Neural cell (in vitro differentiated cells): Measurements from ENCODE around the gene FOXF2. TPM values are rescaled to one million over a fixed set of nuclear protein-coding genes. Genes with fewer than 3 reads are reported as not detected.
A peak's percentile ranks its signal among the peaks of the same experiment; 100 is the strongest.

Source experiments
- H2AFZ ChIP-seq: fragments of 200-600, 300-800 bp; sonication (generic), shearing (Covaris generic); 2 replicates; pipeline ENCODE4 v1.6.0; 2014; ENCODE audit warnings: low read depth, mild to moderate bottlenecking, antibody characterized with exemption, low read length, moderate library complexity
- H3F3A ChIP-seq: fragments of 200-600 bp; shearing (Covaris generic); 2 replicates; pipeline ENCODE4 v1.6.1; 2016; ENCODE audit warnings: mild to moderate bottlenecking, moderate library complexity, mixed read lengths, antibody characterized with exemption, low read length; ENCODE audit not compliant: insufficient read depth, poor library complexity, severe bottlenecking
- H3K27ac ChIP-seq: fragments of 200-600, 300-800 bp; sonication (generic), shearing (Covaris generic); 2 replicates; pipeline ENCODE4 v1.5.1; 2014; ENCODE audit warnings: mild to moderate bottlenecking, low read length, moderate library complexity
- H3K27me3 ChIP-seq: fragments of 300-800, 200-600 bp; sonication (generic), shearing (Covaris generic); 2 replicates; pipeline ENCODE4 v1.6.0; 2014; ENCODE audit warnings: mild to moderate bottlenecking, low read depth, low read length, moderate library complexity; ENCODE audit not compliant: insufficient read depth
- H3K36me3 ChIP-seq: fragments of 300-800, 200-600 bp; sonication (generic), shearing (Covaris generic); 2 replicates; pipeline ENCODE4 v1.5.1; 2014; ENCODE audit warnings: mild to moderate bottlenecking, antibody characterized with exemption, low read length, moderate library complexity; ENCODE audit not compliant: insufficient read depth
- H3K4me2 ChIP-seq: fragments of 300-800, 200-600 bp; sonication (generic), shearing (Covaris generic); 2 replicates; pipeline ENCODE4 v1.6.0; 2014; ENCODE audit warnings: mild to moderate bottlenecking, low read length
- H3K4me3 ChIP-seq: fragments of 300-800, 200-600 bp; sonication (generic), shearing (Covaris generic); 2 replicates; pipeline ENCODE4 v1.5.1; 2014; ENCODE audit warnings: mild to moderate bottlenecking, low read length, moderate library complexity
- H3K79me2 ChIP-seq: fragments of 200-600 bp; shearing (Covaris generic); replicated peaks from 2 replicates; pipeline ENCODE4 v1.6.0; 2014; ENCODE audit warnings: mild to moderate bottlenecking, low read length, moderate library complexity; ENCODE audit not compliant: insufficient read depth
- H3K9ac ChIP-seq: fragments of 300-800, 200-600 bp; sonication (generic), shearing (Covaris generic); 2 replicates; pipeline ENCODE4 v1.6.1; 2016; ENCODE audit warnings: mild to moderate bottlenecking, low read length, mixed read lengths
- H3K9me2 ChIP-seq: fragments of 200-600 bp; shearing (Covaris generic); 2 replicates; pipeline ENCODE4 v1.6.1; 2016; ENCODE audit warnings: mild to moderate bottlenecking, low read length, mixed read lengths; ENCODE audit not compliant: insufficient read depth
- H3K9me3 ChIP-seq: fragments of 200-600, 300-800 bp; sonication (generic), shearing (Covaris generic); 2 replicates; pipeline ENCODE4 v1.6.1; 2016; ENCODE audit warnings: mild to moderate bottlenecking, mixed run types, low read length, moderate library complexity, mixed read lengths
- H4K20me1 ChIP-seq: fragments of 200-600 bp; shearing (Covaris generic); 2 replicates; pipeline ENCODE4 v1.6.1; 2016; ENCODE audit warnings: mild to moderate bottlenecking, mixed run types; ENCODE audit not compliant: insufficient read depth
- EP300 ChIP-seq: fragments of 450-650 bp; conservative IDR thresholded peaks from 2 replicates; pipeline ENCODE4 v1.6.1; 2014; ENCODE audit warnings: antibody characterized with exemption, mild to moderate bottlenecking, moderate library complexity; ENCODE audit not compliant: poor library complexity, severe bottlenecking
- EZH2 ChIP-seq: fragments of 200-600, 300-800 bp; shearing (Covaris generic), sonication (generic); IDR thresholded peaks from 2 replicates; pipeline ENCODE4 v1.6.1; 2014; ENCODE audit warnings: antibody characterized with exemption, low read length, borderline replicate concordance, mild to moderate bottlenecking; ENCODE audit not compliant: insufficient read depth, poor library complexity, severe bottlenecking
- MXI1 ChIP-seq: fragments of 450-650 bp; conservative IDR thresholded peaks from 2 replicates; pipeline ENCODE4 v1.6.1; 2014; ENCODE audit warnings: antibody characterized with exemption, mild to moderate bottlenecking; ENCODE audit not compliant: poor library complexity, severe bottlenecking
- POLR2AphosphoS5 ChIP-seq: IDR thresholded peaks from 2 replicates; pipeline ENCODE4 v1.6.1; 2012
- RAD21 ChIP-seq: fragments of 450-650 bp; conservative IDR thresholded peaks from 2 replicates; pipeline ENCODE4 v1.6.1; 2014; ENCODE audit warnings: antibody characterized with exemption, mild to moderate bottlenecking, moderate library complexity
- SMC3 ChIP-seq: fragments of 450-650 bp; conservative IDR thresholded peaks from 2 replicates; pipeline ENCODE4 v1.6.1; 2014; ENCODE audit warnings: antibody characterized with exemption, mild to moderate bottlenecking, moderate library complexity; ENCODE audit not compliant: poor library complexity
- TAF1 ChIP-seq: IDR thresholded peaks from 2 replicates; pipeline ENCODE4 v1.6.1; 2012; ENCODE audit warnings: low read depth
- polyA plus RNA-seq: library from polyadenylated mRNA; depleted of rRNA; stranded (reverse); fragments of >200 nt; gene quantifications from 2 replicates; pipeline ENCODE4 v1.2.3, GENCODE V29; 2014
- TF ChIP-seq, protein P1 (sequence below): IDR thresholded peaks from 2 replicates; pipeline ENCODE4 v1.6.1; 2012; ENCODE audit warnings: borderline replicate concordance
- TF ChIP-seq, protein P2 (sequence below): fragments of 450-650 bp; IDR thresholded peaks from 2 replicates; pipeline ENCODE4 v1.5.1; 2014; ENCODE audit warnings: antibody characterized with exemption, mild to moderate bottlenecking, moderate library complexity; ENCODE audit not compliant: poor library complexity, severe bottlenecking

FOXF2 gene
- polyA plus RNA-seq, 1 donor from 2014 or later, result not detected

DNA sequence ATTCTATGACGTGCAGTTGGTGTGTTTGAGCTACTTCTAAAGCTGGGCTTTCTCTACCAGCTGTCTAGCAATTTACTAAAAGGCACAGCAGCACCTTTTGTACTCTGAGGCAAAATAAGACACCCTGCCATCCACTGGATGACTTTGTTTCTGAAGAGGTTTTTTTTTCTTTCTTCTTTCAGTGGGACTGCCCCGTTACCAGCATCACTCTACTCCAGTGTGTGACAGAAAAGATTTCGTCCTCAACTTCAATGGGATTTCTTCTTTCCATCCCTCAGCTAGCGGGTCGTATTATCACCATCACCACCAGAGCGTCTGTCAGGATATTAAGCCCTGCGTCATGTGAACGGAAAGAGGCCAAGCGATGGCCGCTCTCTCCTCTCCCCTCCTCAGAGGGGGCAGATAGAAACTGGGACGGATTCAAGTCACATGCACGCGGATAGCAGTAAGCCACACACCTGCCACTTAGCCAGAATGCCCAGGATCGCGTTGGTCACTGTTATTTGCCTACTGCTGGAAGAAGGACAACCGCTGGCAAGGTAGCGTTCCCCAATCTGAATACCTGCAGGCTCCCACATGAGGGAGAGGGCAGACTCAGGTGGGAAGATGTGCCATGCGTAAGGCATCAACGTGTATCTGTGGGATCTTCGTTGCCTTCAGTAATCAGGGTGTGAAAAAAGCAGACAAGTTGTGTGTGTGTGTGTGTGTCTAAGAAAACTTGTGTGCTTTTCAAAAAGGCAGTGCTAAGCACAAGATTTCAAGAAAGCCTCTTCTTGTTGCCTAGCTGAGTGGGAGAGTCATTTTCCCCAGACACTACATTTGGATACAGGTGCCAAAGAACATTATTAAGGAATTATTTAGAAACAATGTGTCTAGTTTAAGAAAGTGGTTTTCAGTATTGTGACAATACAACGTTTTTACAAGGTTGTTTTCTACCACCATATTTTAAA, 5.4 kb downstream of the FOXF2 start:
- Histone ChIP-seq H3K27ac (no peak overlapping the region), H3K4me3 (no peak overlapping the region), H3F3A (no peaks in the 10 kb centered on the region), H3K4me2 (no peak overlapping the region), H4K20me1 (no peaks in the 10 kb centered on the region), H2AFZ (no peak overlapping the region), H3K27me3 (peaks cover 98% of the 10 kb centered on the region), H3K9me3 (no peaks in the 10 kb centered on the region), H3K36me3 (no peaks in the 10 kb centered on the region), H3K9me2 (no peaks in the 10 kb centered on the region), H3K9ac (no peak overlapping the region), H3K79me2 (no peaks in the 10 kb centered on the region)
- peak; percentile 28 for TF ChIP-seq POLR2AphosphoS5
- TF ChIP-seq EZH2, result peak; percentile 76
- no peak for TF ChIP-seq MXI1

DNA sequence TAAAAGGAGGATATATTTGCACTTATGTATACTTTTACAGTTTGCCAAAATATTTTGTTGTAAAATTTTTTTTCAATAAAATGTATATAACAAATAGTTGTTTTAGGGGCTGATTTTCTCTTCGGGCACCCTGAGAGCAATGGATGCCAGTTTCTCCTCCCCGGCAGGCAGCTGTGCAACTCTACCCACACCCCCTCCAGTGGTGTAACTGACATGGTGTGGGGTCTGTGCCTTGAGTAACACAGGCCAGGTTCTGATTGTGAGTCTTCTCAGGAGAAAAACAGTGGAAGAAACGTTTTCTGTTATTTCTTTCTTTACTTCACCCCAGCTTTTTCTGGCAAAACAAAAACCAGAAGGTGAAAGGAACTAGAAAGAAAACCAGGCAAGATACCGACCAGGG, 6.1 kb downstream of the FOXF2 start:
- Histone ChIP-seq H3K9me2 (no peaks in the 10 kb centered on the region), H3K79me2 (no peaks in the 10 kb centered on the region), H3K27me3 (peaks cover 92% of the 10 kb centered on the region), H3K4me3 (no peak overlapping the region), H3K9ac (no peak overlapping the region), H3K9me3 (no peaks in the 10 kb centered on the region), H3F3A (no peaks in the 10 kb centered on the region), H3K36me3 (no peaks in the 10 kb centered on the region), H3K4me2 (no peak overlapping the region), H2AFZ (no peak overlapping the region), H4K20me1 (no peaks in the 10 kb centered on the region), H3K27ac (no peak overlapping the region)
- TF ChIP-seq POLR2AphosphoS5, result no peak
- TF ChIP-seq RAD21, result no peak
- TF ChIP-seq, protein P1, sequence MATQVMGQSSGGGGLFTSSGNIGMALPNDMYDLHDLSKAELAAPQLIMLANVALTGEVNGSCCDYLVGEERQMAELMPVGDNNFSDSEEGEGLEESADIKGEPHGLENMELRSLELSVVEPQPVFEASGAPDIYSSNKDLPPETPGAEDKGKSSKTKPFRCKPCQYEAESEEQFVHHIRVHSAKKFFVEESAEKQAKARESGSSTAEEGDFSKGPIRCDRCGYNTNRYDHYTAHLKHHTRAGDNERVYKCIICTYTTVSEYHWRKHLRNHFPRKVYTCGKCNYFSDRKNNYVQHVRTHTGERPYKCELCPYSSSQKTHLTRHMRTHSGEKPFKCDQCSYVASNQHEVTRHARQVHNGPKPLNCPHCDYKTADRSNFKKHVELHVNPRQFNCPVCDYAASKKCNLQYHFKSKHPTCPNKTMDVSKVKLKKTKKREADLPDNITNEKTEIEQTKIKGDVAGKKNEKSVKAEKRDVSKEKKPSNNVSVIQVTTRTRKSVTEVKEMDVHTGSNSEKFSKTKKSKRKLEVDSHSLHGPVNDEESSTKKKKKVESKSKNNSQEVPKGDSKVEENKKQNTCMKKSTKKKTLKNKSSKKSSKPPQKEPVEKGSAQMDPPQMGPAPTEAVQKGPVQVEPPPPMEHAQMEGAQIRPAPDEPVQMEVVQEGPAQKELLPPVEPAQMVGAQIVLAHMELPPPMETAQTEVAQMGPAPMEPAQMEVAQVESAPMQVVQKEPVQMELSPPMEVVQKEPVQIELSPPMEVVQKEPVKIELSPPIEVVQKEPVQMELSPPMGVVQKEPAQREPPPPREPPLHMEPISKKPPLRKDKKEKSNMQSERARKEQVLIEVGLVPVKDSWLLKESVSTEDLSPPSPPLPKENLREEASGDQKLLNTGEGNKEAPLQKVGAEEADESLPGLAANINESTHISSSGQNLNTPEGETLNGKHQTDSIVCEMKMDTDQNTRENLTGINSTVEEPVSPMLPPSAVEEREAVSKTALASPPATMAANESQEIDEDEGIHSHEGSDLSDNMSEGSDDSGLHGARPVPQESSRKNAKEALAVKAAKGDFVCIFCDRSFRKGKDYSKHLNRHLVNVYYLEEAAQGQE, result no peak
- TF ChIP-seq TAF1, result no peak
- TF ChIP-seq, protein P2, sequence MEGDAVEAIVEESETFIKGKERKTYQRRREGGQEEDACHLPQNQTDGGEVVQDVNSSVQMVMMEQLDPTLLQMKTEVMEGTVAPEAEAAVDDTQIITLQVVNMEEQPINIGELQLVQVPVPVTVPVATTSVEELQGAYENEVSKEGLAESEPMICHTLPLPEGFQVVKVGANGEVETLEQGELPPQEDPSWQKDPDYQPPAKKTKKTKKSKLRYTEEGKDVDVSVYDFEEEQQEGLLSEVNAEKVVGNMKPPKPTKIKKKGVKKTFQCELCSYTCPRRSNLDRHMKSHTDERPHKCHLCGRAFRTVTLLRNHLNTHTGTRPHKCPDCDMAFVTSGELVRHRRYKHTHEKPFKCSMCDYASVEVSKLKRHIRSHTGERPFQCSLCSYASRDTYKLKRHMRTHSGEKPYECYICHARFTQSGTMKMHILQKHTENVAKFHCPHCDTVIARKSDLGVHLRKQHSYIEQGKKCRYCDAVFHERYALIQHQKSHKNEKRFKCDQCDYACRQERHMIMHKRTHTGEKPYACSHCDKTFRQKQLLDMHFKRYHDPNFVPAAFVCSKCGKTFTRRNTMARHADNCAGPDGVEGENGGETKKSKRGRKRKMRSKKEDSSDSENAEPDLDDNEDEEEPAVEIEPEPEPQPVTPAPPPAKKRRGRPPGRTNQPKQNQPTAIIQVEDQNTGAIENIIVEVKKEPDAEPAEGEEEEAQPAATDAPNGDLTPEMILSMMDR, result no peak
- no peak for TF ChIP-seq EP300
- no peak for TF ChIP-seq SMC3
- TF ChIP-seq EZH2, result no peak
- no peak for TF ChIP-seq MXI1
